ENCODE results near the gene MRPS31. TPM values are rescaled to one million over a fixed set of nuclear protein-coding genes. Genes with fewer than 3 reads are reported as not detected.

MRPS31 gene
- total and polyA plus RNA-seq, 3 donors from 2014 or later, result 22.3 to 31.0 (median 27.7) TPM

DNA sequence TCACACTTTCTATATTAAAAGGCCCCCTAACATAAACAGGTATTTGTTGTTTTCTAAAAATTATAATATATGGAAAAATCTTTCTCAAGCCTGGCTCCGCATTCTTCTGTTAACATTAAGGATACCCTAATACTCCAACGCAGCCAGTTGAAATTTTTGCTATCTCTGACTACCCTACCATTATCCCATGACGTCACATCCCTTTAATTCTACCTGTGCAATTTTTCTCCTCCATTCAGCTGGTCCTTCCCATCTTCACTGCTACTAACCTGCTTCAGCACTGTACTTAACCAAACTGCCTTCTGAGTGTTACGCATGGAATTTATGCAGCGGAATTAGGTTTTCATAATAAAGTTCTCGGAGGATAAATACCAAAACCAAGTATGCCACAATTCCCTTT lies 1.0 kb downstream of the MRPS31 start:
- Histone ChIP-seq H3K27me3 (no peaks in the 10 kb centered on the region), H3K4me3 (peak overlapping the region; percentile 66 to 93), H3K27ac (peak overlapping the region in 1 of 2 donors; percentile 88), H3K36me3 (ENCODE audit: low read depth, missing control alignments) (no peaks in the 10 kb centered on the region), H3K4me1 (peaks cover 9% of the 10 kb centered on the region), H3K9me3 (no peaks in the 10 kb centered on the region)
- TF ChIP-seq POLR2A (IDR thresholded peaks at IDR 0.05), result no peak
- TF ChIP-seq, protein P1, sequence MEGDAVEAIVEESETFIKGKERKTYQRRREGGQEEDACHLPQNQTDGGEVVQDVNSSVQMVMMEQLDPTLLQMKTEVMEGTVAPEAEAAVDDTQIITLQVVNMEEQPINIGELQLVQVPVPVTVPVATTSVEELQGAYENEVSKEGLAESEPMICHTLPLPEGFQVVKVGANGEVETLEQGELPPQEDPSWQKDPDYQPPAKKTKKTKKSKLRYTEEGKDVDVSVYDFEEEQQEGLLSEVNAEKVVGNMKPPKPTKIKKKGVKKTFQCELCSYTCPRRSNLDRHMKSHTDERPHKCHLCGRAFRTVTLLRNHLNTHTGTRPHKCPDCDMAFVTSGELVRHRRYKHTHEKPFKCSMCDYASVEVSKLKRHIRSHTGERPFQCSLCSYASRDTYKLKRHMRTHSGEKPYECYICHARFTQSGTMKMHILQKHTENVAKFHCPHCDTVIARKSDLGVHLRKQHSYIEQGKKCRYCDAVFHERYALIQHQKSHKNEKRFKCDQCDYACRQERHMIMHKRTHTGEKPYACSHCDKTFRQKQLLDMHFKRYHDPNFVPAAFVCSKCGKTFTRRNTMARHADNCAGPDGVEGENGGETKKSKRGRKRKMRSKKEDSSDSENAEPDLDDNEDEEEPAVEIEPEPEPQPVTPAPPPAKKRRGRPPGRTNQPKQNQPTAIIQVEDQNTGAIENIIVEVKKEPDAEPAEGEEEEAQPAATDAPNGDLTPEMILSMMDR (IDR thresholded peaks at IDR 0.05), result no peak
- intact Hi-C loops (cut with DNase I; ENCODE audit: low total_unique reads), result no loop called here
- WGBS, 2 donors, result 51 to 65% methylated on average over 6 of the region's 6 CpGs
- DNase-seq, result no peak

DNA sequence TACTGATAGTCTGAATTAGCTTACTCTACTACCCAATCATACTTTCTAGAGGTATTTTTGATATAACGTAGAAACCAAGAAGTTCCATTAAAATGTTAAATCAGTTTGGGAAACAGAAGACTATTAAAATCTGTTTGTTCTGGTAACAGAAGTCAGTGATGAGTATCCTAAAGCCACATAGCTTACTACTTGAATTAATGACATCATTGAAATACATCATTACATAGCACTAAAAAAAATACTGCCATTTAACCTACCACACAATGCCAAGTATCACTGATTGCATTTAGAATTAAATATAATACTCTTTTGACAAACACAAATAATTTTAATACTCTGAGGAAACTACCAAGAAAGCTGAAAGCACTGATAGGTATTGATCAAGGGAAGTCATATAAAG lies 5.4 kb downstream of the MRPS31 start:
- DNase-seq, result no peak
- no peak overlapping the region for H3K27ac ChIP-seq
- H3K36me3 ChIP-seq (ENCODE audit: low read depth, missing control alignments), result no peaks in the 10 kb centered on the region
- H3K4me3 ChIP-seq, result no peak overlapping the region
- intact Hi-C loops (cut with DNase I; ENCODE audit: low total_unique reads), result no loop called here
- peaks cover 9% of the 10 kb centered on the region for H3K4me1 ChIP-seq
- WGBS, 2 donors, result 89 to 94% methylated on average over 1 of the region's 1 CpG
- H3K9me3 ChIP-seq, result no peaks in the 10 kb centered on the region
- TF ChIP-seq, protein P1 (IDR thresholded peaks at IDR 0.05), result no peak
- no peaks in the 10 kb centered on the region for H3K27me3 ChIP-seq

DNA sequence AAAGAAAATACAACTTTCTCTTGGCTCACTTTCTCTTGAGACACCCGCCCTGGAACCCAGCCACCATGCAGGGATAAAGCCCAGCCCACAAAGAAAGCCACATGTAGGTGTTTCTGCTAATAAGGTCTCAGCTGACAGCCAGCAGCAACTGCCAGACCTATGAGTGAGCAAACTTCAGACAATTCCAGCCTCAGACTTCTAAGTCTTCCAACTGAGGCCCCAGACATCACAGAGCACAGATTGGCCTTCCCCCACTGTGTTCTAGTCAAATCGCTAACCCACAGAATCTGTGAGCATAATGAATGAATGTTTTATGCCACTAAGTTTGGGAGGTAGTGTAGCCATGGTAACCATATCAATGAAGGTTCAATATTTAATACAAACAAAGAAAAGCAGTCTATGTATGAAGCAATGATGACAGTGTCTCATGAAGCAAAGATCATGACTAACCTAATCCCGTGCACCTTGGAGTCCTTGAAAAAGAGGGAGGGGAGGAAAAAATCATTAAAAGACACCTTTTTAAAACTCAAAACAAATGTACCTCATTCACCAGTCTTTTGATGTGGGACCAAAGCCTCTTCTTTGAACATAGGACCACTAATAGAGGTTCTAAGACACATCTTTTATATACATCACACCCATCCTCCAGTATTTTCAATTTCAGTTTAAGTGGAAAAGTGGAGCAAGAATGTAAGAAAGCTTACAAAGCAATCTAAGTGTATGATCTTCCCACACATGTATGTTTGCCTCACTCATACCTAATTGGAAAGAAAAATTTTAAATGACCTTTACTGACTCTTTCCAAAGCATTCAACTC lies 6.2 kb downstream of the MRPS31 start:
- H3K27me3 ChIP-seq, result no peaks in the 10 kb centered on the region
- WGBS, 2 donors, result 76 to 88% methylated on average over 3 of the region's 3 CpGs
- DNase-seq, result no peak
- H3K27ac ChIP-seq, result no peak overlapping the region
- intact Hi-C loops (cut with DNase I; ENCODE audit: low total_unique reads), result no loop called here
- TF ChIP-seq, protein P1 (IDR thresholded peaks at IDR 0.05), result no peak
- no peak for TF ChIP-seq POLR2A (IDR thresholded peaks at IDR 0.05)
- H3K9me3 ChIP-seq, result no peaks in the 10 kb centered on the region
- no peak overlapping the region for H3K4me3 ChIP-seq
- H3K36me3 ChIP-seq (ENCODE audit: low read depth, missing control alignments), result no peaks in the 10 kb centered on the region
- H3K4me1 ChIP-seq, result peaks cover 2% of the 10 kb centered on the region

DNA sequence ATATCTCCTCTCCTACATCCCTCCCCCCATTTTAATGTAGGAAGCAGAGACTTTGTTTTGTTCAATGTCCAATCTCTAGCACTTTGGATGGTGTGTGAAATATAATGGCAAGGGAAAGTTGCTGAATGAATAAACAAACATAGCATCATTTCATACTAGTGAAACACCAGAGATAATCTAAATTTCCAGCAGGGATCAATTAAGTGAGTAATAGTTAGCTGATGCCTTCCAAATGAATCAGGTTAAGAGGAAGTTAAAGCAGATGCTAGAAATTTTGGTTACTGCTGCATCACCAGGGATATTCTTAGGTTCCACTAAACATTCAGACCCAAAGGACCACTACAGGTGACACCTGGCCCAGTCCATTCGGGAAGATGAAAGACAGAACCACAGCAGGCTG lies 8.1 kb downstream of the MRPS31 start:
- intact Hi-C loops (cut with DNase I; ENCODE audit: low total_unique reads), result no loop called here
- WGBS, 2 donors, result 95 to 100% methylated on average over 1 of the region's 1 CpG
- TF ChIP-seq, protein P1 (IDR thresholded peaks at IDR 0.05), result no peak
- TF ChIP-seq POLR2A (IDR thresholded peaks at IDR 0.05), result no peak
- Histone ChIP-seq H3K27me3 (no peaks in the 10 kb centered on the region), H3K4me3 (no peak overlapping the region), H3K4me1 (no peaks in the 10 kb centered on the region), H3K36me3 (ENCODE audit: low read depth, missing control alignments) (no peaks in the 10 kb centered on the region), H3K27ac (no peak overlapping the region), H3K9me3 (no peaks in the 10 kb centered on the region)
- DNase-seq, result no peak

DNA sequence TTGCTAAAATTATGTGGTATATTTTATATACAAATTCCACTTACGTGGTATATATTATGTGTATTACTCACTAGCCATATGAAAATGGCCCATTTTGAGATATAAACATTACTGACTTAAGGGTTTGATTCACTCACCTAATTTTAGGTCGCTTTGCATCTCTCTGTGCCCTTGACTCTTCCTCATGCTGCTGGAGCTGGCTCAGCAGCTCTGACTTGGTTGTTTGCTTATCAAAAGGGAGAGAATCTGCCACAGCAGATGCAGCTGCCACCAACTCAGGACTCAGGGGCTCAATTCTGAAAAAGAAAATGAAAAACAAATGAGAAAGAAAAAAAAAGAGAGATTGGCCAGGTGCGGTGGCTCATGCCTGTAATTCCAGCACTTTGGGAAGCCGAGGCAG lies 12.2 kb downstream of the MRPS31 start:
- WGBS, 2 donors, result 96 to 98% methylated on average over 4 of the region's 4 CpGs

More for the DNA sequence above, 12.2 kb downstream of the MRPS31 start:
- DNase-seq, result no peak
- Histone ChIP-seq H3K27me3 (no peaks in the 10 kb centered on the region), H3K36me3 (ENCODE audit: low read depth, missing control alignments) (no peaks in the 10 kb centered on the region), H3K27ac (no peak overlapping the region), H3K4me3 (no peak overlapping the region), H3K9me3 (no peaks in the 10 kb centered on the region), H3K4me1 (no peaks in the 10 kb centered on the region)
- TF ChIP-seq, protein P1 (IDR thresholded peaks at IDR 0.05), result no peak
- TF ChIP-seq POLR2A (IDR thresholded peaks at IDR 0.05), result no peak
- intact Hi-C loops (cut with DNase I; ENCODE audit: low total_unique reads), result no loop called here
